ENCODE measurements around the gene GOLGA8J.
"Not testable (repeated sequence)": the region's sequence is repeated elsewhere in the genome, so short reads cannot be mapped to it uniquely, and the experiment has no call there.

The GOLGA8J gene

DNA sequence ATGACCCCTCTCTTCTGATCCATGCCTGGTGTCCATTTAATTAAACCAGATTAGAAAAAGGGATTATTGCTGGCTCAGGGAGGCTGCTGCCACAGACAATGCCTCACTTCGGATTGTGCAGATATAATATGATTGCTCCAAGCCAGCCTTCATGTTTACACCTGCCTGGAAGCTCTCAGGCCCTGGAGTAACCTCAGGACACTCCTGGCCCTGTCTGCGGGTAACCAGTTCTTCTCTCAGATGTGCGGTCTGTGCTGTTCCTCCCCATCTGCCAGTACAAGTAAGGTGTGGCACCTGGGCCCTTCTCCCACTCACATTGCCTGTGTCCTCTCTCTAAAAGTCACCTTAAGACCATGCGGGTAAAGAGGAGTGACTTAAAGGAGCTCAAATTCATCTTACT, 8.8 kb upstream of the GOLGA8J start:
- DNase-seq (ENCODE audit: low read depth): no peak

DNA sequence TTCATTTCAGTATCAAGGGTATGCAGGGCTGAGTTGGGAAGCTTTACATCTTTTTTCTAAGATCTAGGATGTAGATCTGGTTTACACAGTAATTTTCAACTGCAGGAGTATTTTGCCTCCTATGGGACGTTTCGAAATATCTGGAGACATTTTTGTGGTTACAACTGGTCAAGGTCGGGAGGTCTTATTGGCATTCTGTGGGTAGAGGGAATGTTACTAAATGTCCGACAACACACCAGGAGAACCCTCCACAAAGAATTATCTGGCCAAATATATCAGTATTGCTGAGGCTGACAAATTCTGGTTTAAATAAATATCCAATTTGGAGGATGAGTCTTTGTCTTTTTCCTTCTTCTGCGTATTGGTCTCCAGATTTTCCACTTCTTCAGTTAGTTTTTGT, 1.9 kb upstream of the GOLGA8J start:
- DNase-seq (ENCODE audit: low read depth): not testable (repeated sequence)

GRCh38 chr15:30097827-30098226, 15.1 kb downstream of the GOLGA8J start:
- not testable (repeated sequence) for DNase-seq (ENCODE audit: low read depth)

DNA sequence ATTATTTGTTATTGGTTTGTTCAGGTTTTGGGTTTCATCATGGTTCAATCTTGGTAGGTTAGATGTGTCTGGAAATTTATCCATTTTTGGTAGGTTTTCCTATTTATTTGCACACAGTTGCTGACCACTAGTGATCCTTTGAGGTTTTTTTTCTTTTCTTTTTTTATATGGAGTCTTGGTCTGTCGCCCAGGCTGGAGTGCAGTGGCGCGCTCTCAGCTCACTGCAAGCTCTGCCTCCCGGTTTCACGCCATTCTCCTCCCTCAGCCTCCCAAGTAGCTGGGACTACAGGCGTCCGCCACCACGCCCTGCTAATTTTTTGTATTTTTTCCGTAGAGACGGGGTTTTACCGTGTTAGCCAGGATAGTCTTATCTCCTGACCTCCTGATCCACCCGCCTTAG, 20.1 kb downstream of the GOLGA8J start:
- DNase-seq (ENCODE audit: low read depth): not testable (repeated sequence)

DNA sequence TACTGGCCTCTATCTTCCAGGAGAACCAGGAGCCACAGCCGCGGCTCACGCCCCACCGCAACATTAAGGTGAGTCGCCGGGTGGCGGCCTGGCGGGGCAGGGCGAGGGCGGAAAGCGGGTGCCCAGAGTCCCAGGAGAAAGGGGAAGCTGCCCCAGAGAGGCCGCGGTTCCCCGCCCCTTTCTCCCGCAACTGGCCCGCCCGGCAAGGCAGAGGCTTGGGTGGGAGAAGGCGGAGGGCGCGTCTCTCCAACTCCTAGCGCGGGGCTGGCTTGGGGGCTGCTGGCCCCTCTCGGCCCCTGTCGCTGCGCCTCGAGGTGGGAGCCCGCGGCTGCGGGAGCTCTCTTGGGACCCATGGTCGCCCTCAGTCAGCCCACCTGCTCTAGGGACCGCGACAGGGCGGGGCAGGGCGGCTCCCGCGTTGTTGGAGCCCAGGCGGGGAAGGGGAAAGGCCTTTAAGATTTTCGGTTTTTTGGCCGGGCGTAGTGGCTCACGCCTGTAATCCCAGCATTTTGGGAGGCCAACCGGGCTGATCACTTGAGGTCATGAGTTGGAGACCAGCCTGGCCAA, 21.3 kb downstream of the GOLGA8J start:
- DNase-seq (ENCODE audit: low read depth): not testable (repeated sequence)

DNA sequence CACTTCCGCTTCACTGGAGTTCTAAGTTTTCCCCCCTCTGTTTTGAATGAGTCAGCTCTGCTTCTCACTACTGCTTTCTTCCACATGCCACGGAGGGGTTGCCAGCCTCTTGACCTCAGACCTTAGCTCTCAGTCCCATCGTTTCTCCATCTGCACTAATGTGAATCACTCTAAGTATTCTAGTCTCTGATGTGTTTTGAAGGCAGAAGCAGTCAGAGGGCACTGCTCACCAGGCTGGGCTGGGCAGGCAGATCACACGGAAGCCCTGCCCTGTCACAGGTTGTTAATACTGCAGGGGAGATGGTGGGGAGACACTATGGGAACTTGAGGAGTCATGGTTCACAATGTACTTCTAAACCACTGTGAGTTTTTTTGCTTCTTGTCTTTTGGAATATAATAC, 27.8 kb downstream of the GOLGA8J start:
- DNase-seq (ENCODE audit: low read depth): not testable (repeated sequence)

- DNase-seq (ENCODE audit: low read depth): not testable (repeated sequence)
Measured at GRCh38 chr15:30130066-30130465, 47.3 kb downstream of the GOLGA8J start.

- not testable (repeated sequence) for DNase-seq (ENCODE audit: low read depth)
Measured at GRCh38 chr15:30134751-30135150, 52.0 kb downstream of the GOLGA8J start, which contains the start of gene GOLGA8T. GOLGA8T (plus strand) TSS chr15:30135051; CDS start chr15:30135149, 98 bp downstream.
